Measurements from ENCODE around the gene NFIA.

The NFIA gene

DNA sequence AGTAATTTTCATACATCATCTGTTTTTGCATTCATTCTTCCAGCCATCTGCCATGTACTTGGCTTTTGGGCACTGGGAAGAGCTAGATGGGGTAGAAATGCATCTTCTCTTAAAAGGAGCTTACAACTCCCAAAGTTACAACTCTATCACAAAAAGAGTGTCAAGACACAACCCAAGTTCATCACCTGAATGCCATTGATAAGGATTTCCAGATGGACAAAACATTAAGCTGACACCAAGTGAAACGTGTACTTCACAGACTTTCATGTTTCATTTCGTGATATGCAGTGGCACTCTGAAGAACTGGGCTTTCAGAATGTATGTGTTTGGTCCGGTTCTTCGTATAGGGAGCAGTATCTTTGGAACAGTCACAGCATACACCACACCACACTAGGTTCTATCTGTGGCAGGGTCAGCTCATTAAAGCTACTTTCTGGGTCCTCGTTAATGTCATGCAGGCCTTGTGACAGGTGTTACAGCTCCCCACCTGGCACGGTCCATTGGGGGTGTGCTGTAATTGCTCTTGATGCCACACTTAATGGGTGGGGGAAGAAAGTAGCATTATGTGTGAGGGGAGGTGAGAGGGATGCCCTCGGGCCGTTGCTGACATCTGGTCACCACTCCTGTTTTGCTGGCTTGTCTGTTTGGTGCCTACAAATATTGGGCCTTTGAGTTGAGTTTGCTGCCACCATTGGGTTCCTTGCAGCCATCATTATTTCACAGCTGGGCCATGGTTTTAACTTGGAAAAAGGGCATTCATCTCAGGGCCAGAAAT, 164.9 kb downstream of the NFIA start:
- DNase-seq (ENCODE audit: low read depth): no peak

DNA sequence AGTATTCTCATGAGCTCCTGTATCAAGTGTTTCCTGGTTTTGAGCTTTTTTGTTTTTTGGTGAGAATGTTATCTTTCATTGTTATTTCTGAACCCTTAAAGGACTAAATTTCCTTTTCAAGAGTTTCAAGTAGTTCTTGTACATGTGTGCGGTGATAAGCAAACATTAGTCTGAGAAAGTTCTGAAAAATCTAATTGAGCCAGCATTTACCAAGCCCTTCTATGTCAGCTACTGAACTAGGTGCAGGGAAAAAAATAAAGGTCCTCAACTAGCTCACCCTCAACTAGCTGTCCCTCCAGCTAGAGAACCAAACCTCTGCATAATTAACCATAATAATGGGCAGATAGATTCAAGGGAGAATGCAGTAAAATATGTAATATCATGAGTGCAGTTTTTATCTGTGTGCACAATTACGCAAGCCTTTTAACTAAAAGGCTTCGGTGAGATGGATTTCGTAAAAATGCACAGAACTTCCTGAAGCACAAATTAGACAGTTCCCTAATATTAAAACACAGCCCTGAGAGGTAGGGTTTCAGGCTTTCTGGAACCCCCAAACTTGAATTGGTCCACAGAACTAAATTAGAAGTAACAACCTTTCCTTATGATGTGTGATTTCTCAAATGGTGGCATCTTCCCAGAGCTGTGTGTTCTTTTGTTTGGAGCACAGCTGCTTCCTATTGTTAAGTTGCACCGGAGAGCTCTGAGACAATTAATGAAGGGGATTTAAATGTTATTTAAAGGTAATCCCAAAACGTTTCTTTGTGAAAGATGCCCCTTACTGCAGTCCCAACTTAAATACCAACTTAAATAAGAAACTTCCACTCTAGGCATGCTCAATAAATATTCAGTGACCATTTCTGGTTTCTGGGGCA, 165.8 kb downstream of the NFIA start:
- no peak for DNase-seq (ENCODE audit: low read depth)

DNA sequence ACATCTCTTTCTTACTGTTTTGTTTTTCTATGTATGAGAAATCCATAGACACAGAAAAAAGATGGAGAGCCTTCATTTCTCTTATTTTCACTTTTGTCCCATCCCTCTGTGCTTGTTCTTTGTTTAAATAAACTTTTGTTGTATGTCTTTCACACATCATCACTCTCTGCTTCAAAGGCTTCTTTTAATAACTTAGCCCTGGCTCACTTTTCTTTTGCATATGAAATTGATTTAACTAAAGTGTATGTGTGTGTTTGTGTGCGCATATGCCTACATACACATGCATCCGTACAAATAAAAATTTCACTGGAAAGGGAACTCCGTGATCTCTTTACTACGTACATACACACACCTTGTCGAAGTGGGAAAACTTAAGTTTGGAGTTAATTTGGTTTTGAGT, 168.6 kb downstream of the NFIA start:
- no peak for DNase-seq (ENCODE audit: low read depth)

DNA sequence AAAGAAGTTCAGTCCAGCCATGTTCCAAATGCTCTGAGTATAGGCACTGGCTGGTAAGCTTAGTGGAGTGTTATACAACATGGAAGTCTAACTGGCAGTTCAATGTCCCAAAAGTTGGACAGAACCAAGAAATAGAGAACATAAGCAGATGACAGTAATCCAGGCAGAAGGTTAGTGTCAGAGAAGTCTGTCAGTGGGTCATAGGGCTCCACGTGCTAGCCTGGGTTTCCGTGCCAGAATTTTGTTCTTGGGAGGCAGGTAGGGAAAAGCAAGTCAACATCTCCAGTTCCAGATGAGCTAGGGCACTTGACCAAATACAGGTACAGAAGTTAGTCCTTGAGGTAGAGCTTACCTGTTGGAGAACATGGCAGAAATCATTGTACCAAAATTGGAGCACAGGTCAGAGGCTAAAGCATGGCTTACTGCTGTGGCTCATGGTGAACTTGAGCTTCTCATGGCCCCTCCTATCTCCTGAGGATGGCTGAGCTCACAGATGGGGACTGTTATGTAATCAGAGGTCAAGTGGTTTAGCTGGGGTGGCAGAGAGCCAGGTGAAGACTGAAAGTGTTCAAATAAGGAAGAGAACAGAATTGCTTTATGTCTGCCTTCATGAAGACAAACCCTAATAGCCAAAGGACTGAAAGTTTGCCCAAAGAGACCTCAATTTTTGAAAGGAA, 170.8 kb downstream of the NFIA start:
- no peak for DNase-seq (ENCODE audit: low read depth)

DNA sequence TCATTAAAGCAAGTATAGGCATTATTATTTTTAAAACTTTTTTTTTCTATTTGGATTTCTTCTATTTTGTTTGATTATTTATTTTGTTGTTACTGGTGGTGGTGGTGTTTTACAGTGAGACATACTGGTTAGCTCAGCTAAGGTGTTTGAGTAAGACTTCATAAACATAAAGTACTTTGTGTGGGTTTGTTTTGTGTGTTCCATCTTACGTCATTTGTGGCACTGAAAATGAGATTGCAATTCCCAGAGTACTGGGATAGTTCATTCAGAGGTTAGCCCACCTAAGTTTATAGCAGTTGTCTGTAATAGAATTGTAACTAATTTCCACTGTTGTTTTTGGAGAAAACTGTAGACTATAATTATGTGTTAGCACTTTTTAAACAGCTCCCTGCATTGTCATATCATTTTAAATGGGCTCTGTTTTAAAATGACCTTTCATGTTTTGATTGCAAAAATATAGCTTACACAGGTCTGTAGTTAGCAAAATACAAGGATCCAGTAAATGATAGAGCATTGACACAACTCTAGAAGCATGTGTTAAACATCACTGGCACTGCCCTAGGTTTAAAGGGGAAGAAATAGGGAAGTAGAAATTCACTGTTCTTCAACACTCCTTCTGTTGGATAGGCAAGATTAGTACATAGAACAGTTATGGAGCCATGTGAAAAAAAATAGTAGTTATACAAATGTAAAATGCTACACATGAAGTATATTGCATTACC, 171.7 kb downstream of the NFIA start:
- no peak for DNase-seq (ENCODE audit: low read depth)

DNA sequence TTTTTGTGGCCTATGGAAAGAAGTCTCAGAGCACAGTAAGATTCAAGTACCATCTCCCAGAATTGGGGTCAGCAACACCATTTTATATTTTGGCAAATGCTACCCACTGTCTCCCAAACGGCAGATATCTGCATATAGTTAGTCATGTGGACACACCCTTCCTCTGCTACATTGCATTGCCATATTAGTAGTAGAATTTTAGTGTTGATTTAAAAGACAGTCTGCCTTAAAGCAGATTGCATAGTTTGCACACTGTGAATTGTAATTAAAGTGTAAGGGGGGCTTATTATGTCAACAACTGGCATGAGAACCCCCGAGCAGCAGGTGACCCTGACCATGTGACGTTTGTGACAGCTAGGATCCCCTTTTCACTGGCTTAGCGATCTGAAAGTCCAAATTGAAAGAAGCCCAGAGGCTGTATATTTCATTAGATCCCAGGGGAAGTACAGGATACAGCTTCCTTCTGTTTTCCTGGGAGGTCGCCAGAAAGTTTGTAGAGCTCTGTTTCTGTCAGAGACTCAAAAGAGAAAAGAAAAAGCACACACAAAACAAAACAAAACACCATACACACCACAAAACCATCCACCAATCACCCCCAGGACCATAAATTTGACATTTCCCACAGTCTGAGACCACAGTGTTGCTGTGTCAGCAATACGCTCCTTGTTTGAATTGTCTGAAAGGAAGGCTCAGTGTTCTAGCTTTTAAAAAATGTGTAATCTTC, 172.4 kb downstream of the NFIA start:
- no peak for DNase-seq (ENCODE audit: low read depth)

DNA sequence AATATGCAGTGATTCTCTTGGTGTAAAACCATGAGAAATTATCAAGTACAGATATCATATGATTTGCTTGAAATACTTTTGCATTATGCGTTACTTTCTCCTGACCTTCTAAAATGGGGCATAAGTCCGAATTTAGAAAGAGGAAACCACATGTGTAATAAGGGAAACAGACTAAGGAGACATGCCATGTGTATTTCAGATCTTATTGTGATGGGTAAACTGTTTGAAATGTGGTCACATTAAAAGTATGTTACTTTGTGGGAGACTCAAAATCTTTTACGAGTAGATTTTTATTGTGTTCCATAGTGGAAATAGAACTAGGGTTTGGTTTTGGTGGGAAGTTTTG, 173.0 kb downstream of the NFIA start:
- DNase-seq (ENCODE audit: low read depth): no peak

DNA sequence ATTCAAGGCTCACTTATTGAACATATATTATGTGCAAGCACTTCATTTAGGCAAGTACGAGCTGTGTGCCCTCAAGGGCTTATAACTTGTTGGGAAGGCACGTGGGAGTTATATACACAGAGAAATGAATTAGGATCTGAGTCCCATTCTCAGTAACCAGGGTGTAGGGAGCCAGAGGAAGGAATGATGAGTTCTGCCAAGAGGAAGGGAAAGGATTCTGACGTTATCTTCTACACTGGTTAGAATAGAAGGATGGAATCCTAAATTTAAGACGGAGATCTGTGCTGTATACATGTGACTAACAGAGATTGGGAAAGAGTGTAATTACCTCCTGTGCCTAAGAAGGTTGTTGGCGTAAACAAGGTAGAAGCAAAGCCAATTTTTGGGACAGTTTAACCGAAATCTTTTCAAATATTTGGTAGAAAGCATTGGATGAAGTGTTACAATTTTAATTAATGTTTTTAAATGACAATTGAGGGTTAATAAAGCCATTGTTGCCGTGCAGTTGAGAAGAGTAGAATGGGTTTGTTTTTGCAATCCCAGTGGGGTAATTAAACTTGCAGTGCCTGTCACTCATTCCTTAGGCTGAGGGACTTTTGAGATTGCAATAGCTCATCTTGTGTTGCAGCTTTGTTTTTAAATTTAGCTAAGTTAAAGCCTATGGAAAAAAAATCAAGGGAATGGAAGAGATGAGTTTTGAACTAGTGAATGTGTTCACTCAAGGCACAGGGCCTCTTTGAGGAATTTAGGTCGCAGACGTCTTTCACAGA, 177.2 kb downstream of the NFIA start:
- DNase-seq (ENCODE audit: low read depth): no peak

DNA sequence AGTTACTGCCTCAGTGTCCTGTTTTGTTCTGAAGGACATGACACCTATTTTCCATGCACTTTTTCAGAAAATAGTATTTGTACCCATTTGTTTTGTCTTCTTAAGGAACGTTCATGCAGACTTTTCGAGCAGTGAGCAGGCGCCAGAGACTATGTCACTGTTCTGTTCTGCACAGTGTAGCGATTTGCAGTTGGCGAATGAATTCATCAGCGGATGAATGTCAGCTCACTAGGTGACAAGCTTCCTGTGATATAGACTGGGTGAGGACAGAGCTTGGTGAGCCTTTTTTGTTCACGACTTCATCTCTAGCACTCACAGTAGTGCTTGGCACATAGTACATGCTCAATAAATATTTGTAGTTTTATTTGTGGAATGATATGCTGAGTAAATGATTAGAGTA, 177.8 kb downstream of the NFIA start:
- no peak for DNase-seq (ENCODE audit: low read depth)

DNA sequence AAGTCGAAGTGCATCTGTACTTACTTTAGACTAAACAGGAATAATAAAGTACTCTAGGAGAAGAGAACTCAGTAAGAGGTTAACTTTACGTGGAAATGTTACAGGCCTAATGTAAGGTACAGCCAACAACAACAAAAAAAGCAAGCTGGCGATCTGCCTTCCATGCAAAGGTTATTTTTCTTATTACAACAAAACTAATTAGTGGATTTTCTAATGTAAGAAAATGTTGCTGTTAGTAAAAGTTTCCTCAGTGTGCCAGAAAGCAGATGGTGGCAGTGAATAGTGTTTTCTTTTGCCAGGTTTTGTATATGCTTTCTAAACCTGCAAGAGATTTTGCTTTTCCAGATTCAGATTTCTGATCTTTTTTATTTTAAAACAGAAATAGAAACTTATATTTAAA, 179.2 kb downstream of the NFIA start:
- DNase-seq (ENCODE audit: low read depth): no peak

DNA sequence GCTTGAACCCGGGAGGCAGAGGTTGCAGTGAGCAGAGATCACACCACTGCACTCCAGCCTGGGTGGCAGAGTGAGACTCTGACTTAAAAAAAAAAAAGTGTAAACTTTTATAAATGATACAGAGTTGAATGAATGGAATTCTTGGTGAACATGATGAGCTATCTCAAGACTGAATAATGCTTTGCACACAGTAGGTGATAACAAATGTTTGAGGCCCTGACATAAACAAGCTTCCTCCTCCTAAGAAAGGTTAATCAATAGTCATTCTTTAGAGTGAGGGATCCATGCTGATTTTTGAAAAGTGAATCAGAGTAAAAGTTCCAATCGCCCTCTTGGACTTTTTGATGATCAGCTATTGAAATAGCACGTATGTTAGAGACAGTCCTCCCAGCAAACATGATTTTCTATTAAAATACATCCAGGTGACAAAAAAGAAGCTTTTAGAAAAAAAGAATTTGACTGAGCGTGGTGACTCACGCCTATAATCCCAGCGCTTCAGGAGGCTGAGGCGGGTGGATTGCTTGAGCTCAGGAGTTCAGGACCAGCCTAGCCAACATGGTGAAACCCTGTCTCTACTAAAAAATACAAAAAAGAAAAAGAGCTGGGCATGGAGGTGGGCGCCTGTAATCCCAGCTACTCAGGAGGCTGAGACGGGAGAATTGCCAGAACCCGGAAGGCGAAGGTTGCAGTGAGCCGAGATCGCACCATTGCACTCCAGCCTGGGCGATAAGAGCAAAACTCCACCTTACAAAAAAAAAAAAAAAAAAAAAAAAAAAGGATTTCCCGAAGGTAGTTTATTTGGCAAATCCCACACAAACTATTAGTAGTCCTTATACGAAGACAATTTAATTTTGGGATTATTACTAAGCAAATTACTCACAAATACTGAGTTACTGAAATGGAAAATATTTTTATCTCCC, 181.8 kb downstream of the NFIA start:
- DNase-seq (ENCODE audit: low read depth): no peak

DNA sequence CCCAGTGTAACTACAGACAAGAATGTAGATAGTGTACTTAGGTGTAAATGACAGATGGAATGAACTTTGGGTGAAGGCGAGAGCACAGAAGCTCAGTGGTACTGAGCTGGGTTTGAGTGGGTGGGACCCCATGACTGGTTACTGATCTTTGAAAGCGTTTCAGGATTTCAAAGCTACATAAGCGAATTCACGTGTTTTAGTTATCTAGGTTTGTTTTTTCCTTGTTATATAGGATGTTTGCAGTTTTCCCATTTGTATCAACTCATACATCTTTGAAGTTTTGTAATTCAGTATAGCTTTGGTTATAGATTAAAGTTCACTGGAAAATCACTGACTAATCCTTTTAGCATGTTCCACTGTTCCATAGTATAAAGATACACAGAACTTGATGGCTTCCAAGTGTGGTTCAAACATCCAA, 182.5 kb downstream of the NFIA start:
- no peak for DNase-seq (ENCODE audit: low read depth)

DNA sequence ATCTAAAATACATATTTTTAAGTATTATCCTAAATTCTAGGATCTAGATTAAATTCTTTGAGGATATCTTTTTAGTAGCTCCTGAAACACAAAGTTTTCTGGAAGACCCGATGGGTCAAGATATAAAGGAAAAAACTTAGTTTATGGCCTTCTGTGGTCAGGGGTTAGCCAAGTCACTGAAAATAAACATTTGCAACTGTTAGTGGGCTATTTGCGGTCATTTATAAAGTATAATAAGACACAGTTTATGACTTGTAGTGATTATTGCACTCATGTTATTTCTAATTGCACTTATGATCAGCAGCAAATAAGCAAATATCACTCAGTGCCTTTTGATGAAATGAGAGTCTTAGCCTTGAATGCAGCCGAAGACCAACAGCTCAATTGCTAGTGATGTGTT, 183.3 kb downstream of the NFIA start:
- DNase-seq (ENCODE audit: low read depth): no peak

DNA sequence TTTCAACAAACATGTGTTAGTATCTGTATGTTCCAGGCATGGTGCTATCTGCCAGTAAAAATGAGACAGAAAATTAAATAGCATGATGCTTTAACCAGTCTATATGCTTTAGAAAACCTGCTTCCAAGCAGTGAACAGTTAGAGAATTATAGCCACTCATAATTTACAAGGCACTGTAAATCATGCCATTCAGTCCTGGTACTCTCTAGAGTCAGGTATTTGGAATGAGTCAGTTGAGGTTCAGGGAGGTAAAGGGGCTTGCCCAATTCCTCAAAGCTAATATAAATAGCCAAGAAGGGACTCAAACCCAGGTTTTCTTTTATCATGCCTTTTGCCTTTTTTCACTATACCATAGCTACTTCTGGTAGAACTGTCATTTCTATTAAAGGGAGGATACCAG, 184.4 kb downstream of the NFIA start:
- DNase-seq (ENCODE audit: low read depth): no peak

DNA sequence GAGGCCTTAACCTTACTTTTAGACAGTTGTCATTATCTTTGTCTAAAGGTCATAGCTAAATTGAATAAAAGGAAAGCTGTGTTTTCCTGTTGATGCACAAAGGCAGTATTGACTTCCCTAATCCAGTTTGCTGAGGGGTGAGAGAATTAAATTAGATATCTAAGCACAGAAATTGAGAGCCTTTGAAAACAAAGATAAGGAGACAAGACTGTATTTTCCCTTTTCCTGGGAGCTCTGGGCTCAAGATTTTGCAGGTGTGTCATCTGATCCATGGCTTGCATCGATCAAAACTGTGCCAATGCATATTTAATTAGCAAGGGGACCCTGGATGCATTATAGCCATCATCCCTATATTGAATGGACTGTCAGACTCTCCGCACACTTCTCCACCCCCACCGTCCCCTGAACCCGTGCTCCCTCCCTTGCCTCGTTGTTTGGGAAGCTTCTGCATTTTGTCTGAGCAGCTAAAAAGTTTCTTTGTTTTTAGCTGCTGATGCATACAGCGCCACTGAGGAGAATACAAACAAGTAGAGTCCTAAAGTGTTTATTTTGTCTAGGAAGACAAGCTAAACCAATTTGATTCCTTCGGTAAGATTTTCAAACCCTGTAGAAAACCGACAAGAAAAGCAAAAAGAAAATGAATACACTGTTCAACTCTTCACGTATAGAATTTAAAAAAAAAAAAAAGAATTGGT, 186.3 kb downstream of the NFIA start:
- DNase-seq (ENCODE audit: low read depth): no peak

DNA sequence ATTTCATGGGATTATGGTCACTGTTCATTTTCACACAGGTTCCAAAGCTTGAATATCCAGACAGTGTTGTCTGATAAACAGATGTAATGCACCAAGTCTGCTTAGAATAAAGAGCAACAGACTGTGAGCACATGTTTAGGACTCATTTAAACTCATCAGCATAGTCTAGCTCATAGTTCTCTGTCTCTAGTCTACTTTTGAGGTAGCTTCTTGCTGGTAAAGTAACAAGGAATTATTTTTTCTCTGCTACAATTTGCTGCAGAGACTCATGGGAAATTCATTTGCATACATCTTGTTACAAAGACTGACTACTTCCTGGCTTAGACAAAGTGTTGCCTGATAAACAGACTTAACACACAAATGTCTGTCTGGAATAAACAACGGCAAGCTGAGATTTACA, 187.2 kb downstream of the NFIA start:
- no peak for DNase-seq (ENCODE audit: low read depth)

DNA sequence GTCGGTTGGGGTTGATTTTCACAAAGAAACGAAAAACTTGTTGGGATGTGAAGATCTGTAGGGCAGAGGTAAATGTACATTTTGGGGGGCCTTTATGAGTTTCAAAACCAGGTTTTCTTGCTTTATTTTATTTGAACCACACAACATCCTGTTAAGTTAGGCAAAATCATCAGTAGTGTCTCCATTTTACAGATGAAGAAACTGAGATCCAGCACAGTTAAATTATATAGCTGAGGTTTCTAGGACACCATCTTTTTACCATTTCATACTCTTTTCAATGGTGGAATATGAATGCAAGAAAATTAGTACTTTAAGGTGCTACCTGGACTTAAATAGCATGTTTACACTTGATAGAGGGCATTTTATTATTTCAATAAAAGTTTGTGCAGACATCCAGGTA, 187.7 kb downstream of the NFIA start:
- DNase-seq (ENCODE audit: low read depth): no peak

DNA sequence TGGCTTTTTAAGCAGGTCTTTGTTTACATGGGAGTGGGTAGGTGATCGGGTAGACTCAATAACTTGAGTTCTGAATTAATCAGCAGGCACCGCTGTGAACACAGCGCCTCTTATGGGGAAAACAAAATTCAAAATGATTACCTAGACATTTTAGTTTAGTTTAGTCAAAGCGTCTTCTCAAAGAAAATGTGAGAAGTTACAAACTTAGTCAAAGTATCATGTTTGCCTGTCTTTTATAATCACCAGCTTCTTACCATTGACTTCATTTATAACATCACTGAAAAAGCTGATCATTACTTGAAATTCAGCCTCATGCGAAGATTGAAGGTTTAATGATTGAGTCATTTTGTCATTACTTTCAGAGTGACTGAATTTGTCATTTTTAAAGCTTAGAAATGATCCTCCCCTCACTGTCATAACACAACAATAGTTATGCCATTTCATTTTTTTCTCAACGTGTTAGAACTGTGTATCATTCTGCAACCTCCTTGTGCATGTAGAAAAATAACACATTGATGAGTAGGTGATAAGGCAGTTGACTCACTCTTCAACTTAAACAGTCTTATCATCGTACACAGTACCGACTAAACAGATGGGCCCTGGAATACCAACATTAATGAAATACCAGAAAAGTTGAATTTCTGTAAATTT, 188.5 kb downstream of the NFIA start:
- DNase-seq (ENCODE audit: low read depth): no peak

DNA sequence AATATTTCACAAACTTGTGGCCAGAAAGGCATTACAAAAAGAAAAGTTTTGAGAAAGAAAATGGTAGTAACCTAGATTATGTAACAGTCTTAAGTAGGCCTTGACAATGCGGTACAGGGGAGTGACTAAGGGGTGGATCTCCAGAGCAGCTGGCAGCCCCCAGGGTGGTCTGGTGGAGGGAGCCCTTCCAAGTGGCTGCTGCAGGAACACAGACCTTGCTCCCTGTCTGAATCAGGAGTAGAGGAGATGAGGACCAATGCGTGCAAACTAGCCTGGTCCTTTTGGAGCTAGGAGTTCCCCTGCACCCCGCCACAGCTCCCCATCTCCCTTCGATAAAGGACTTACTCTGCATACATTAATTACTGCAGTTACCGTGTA, 189.0 kb downstream of the NFIA start:
- DNase-seq (ENCODE audit: low read depth): no peak

All from CMK (cell line).